Tibial nerve (tissue), 4 donors: ENCODE results near the gene TOR1AIP1. TPM values are rescaled to one million over a fixed set of nuclear protein-coding genes. Genes with fewer than 3 reads are reported as not detected.

ENCODE experiments used
- DNase-seq, 2 donors: peaks; one replicate each; pipeline ENCODE4 v3.0.0-alpha.2; 2019; ENCODE audit warnings: low spot score in 2 of 2
- H3K27ac ChIP-seq, 4 donors: fragments of 200-600 bp; sonication (generic) in 3 of 4; one replicate each; pipeline ENCODE4 v1.5.1; 2017 to 2019; ENCODE audit warnings: mild to moderate bottlenecking in 1 of 4
- H3K27me3 ChIP-seq, 2 donors: fragments of 200-600 bp; sonication (generic) in 1 of 2; one replicate each; pipeline versions ENCODE4 v1.5.1 to v1.6.0; 2017 to 2019
- H3K36me3 ChIP-seq, 3 donors: fragments of 200-600 bp; sonication (generic); one replicate each; pipeline ENCODE4 v1.5.1; 2018 to 2019
- H3K4me1 ChIP-seq, 4 donors: fragments of 200-600 bp; sonication (generic) in 3 of 4; one replicate each; pipeline ENCODE4 v1.5.1; 2017 to 2019
- H3K4me3 ChIP-seq, 4 donors: fragments of 200-600 bp; sonication (generic) in 3 of 4; one replicate each; pipeline ENCODE4 v1.5.1; 2017 to 2019; ENCODE audit warnings: mild to moderate bottlenecking in 1 of 4, moderate library complexity in 1 of 4
- H3K9me3 ChIP-seq, 4 donors: fragments of 200-600 bp; sonication (generic) in 3 of 4; one replicate each; pipeline ENCODE4 v1.5.1; 2017 to 2019
- EP300 ChIP-seq, 2 donors: sonication (generic); formaldehyde crosslinking; IDR thresholded peaks; one replicate each; pipeline ENCODE4 v1.6.1; 2017; ENCODE audit warnings: antibody characterized with exemption in 2 of 2, mild to moderate bottlenecking in 1 of 2
- POLR2A ChIP-seq, 2 donors: fragments of 450-650 bp; IDR thresholded peaks; one replicate each; pipeline ENCODE4 v1.6.1; 2017; ENCODE audit warnings: antibody characterized with exemption in 2 of 2, mild to moderate bottlenecking in 2 of 2, moderate library complexity in 2 of 2
- WGBS, 2 donors: methylation state at CpG; one replicate each; pipeline ENCODE4 v1.1.5; 2018; 5-methylcytosine and 5-hydroxymethylcytosine counted together
- total RNA-seq, 4 donors: library from RNA; depleted of rRNA; stranded (reverse); fragments of >200 nt; gene quantifications; one replicate each; pipeline ENCODE4 v1.1.0, GENCODE V29; 2016
- TF ChIP-seq, protein P1 (sequence below), 5 experiments: fragments of 200-600 bp in 3 of 5; fragments of 450-650 bp in 2 of 5; sonication (generic) in 3 of 5; IDR thresholded peaks; one replicate each; pipeline ENCODE4 v1.5.1; 2016 to 2019; ENCODE audit warnings: antibody characterized with exemption in 5 of 5, mild to moderate bottlenecking in 3 of 5, moderate library complexity in 2 of 5

TOR1AIP1 gene
- total RNA-seq, 4 donors from 2014 or later, result 43.5 to 85.9 (median 60.1) TPM

DNA sequence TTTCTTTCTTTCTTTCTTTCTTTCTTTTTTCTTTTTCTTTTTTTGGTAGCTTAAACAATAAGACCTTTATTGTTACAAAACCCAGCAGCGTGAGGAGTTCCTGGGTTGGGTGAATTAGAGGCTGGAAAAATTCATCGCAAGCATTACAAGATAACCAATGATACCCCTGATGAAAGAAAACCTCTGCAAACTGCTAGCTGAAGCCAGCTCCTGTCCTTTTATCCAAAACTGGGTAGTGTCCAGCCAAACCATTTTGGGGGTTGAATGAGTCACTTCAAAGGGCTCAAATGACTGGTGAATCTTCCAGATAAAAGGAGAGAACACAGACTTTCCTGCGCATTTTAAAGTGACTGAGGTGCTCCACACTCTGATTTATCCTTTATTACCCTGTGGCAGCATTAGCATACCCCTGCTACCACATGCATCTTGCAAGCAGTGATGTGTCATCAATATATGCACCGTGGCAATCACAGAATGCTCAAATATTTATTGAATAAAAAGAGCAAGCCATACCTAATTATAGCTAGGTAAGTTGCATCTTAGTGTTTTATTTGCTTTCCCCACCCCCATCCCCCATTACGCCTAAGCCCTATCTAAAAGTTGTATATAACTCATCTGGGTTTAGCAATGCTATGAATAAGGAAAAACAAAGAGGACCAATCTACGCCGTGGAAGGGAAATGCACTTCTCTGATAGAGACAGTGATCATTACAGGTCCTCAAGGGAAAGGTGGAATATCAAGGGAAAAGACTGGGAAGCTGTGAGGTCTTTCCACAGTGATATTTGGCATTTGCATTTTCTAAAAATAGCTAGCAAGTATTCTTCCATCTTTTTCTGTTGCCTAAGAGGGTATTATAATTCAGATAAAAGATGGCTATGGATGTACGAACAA, 40.1 kb downstream of the TOR1AIP1 start:
- Histone ChIP-seq H3K9me3 (no peaks in the 10 kb centered on the region), H3K27me3 (no peaks in the 10 kb centered on the region), H3K27ac (no peak overlapping the region), H3K36me3 (peaks cover 3 to 41% (median 4%) of the 10 kb centered on the region in 3 donors), H3K4me1 (no peaks in the 10 kb centered on the region), H3K4me3 (no peak overlapping the region)
- no peak for TF ChIP-seq EP300 (IDR thresholded peaks at IDR 0.05)
- no peak for TF ChIP-seq POLR2A (IDR thresholded peaks at IDR 0.05)
- TF ChIP-seq, protein P1, sequence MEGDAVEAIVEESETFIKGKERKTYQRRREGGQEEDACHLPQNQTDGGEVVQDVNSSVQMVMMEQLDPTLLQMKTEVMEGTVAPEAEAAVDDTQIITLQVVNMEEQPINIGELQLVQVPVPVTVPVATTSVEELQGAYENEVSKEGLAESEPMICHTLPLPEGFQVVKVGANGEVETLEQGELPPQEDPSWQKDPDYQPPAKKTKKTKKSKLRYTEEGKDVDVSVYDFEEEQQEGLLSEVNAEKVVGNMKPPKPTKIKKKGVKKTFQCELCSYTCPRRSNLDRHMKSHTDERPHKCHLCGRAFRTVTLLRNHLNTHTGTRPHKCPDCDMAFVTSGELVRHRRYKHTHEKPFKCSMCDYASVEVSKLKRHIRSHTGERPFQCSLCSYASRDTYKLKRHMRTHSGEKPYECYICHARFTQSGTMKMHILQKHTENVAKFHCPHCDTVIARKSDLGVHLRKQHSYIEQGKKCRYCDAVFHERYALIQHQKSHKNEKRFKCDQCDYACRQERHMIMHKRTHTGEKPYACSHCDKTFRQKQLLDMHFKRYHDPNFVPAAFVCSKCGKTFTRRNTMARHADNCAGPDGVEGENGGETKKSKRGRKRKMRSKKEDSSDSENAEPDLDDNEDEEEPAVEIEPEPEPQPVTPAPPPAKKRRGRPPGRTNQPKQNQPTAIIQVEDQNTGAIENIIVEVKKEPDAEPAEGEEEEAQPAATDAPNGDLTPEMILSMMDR (IDR thresholded peaks at IDR 0.05), result no peak
- no peak for DNase-seq
- 62 to 68% methylated on average over 8 of the region's 8 CpGs for WGBS, 2 donors

DNA sequence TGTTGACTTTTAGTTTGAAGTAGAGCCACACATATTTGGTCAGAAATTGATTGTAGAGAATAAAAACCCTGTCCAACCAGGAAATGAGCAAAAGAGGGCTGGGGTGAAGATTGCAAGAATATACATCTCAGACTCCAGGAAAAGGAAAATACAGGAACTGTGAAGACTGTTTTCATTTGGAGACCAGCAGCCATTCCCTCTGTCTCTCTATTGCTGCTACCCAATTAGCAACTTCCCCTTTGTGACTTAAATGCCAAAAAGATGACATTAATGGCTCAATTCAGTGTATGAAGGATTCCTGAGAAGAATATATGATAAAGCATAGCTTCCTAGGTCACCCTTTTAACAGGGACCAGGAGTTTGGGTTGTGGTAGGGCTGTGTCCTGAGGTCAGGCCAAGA, 40.9 kb downstream of the TOR1AIP1 start:
- Histone ChIP-seq H3K4me3 (no peak overlapping the region), H3K27me3 (no peaks in the 10 kb centered on the region), H3K27ac (no peak overlapping the region), H3K9me3 (no peaks in the 10 kb centered on the region), H3K4me1 (no peaks in the 10 kb centered on the region), H3K36me3 (peaks cover 0 to 33% (median 4%) of the 10 kb centered on the region in 3 donors)
- TF ChIP-seq EP300 (IDR thresholded peaks at IDR 0.05) (no peak), POLR2A (IDR thresholded peaks at IDR 0.05) (no peak)
- TF ChIP-seq, protein P1 (IDR thresholded peaks at IDR 0.05), result no peak
- no peak for DNase-seq

DNA sequence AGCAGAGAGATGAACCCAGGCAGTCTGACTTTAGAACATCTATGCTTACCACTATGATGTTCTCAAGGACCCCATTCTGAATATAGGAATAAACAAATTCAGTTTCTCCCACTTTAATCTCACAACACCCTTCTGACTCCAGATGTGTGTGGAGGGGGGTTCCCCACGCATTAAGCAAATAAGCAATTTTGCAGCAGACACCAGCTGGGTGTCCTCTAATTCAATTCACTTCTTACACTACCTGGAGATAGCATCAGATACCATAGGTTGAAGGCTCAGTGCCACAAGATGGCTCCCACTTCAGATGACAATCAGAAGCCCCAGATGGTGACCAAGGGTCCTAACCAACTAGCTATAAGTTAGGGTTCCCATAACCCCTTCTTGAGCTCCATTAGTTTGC, 42.2 kb downstream of the TOR1AIP1 start:
- TF ChIP-seq EP300 (IDR thresholded peaks at IDR 0.05), result no peak
- TF ChIP-seq POLR2A (IDR thresholded peaks at IDR 0.05), result no peak
- TF ChIP-seq, protein P1 (IDR thresholded peaks at IDR 0.05), result no peak
- Histone ChIP-seq H3K27me3 (no peaks in the 10 kb centered on the region), H3K27ac (no peak overlapping the region), H3K36me3 (peaks cover 0 to 20% (median 3%) of the 10 kb centered on the region in 3 donors), H3K4me1 (no peaks in the 10 kb centered on the region), H3K9me3 (no peaks in the 10 kb centered on the region), H3K4me3 (no peak overlapping the region)
- DNase-seq, result no peak
- WGBS, 2 donors, result 88 to 93% methylated on average over 1 of the region's 1 CpG

DNA sequence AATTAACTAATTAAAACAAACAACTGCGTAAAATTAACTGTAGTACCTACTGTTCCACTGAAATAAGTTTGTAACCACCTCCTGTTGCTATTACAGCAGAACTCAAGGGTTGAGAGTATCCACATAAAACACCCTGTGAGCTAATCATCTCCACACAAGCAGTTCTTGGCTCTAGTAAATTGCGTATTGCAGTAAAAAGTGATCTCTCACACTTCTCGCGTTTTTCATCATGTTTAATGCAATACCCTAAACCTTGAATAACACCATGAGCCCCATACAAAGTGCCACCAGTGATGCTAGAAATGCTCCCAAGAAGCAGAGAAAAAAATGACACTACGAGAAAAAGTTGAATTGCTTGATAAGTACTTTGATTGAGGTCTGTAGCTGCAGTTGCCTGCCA, 43.2 kb downstream of the TOR1AIP1 start:
- TF ChIP-seq POLR2A (IDR thresholded peaks at IDR 0.05) (no peak), EP300 (IDR thresholded peaks at IDR 0.05) (no peak)
- WGBS, 2 donors, result 88% methylated on average over 5 of the region's 5 CpGs

DNA sequence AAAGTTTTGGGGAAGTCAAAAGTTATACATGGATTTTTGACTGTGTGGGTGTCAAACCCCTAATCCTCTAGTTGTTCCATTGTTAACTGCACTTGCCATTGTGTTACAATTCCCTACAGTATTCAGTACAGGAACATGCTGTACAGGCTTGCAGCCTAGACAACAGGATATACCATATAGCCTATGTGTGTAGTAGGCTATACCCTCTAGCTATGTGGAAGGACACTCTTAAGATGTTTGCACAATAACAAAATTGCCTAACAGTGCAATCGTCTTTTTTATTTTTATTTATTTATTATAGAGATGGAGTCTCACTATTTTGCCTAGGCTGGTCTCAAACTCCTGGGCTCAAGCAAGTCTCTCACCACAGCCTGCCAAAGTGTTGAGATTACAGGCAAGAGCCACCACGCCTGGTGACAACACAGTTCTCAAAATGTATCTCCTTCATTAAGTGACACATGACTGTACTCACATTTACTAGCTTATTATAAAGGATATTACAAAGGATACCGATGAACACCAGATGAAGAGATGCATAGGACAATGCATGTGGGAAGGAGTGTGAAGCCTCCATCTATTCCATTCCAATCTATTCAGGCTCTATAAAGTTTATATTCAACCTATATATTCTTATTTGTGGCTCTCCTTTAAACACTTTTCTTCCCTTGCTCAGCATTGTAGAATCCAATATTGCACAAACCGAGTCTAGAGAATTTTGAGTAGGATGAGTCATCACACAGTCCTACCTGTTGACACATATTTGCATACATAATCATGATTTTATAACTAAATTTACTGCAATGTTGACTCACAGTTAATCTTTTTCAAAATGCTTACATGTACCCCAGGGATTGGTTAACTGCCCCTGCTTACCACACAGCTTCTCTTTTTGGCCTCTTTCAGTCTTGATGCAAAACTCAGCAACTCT, 44.1 kb downstream of the TOR1AIP1 start:
- DNase-seq, result no peak
- no peak overlapping the region for H3K27ac ChIP-seq
- H3K36me3 ChIP-seq, result peaks cover 0 to 8% (median 0%) of the 10 kb centered on the region in 3 donors
- no peaks in the 10 kb centered on the region for H3K4me1 ChIP-seq
- H3K9me3 ChIP-seq, result no peaks in the 10 kb centered on the region
- TF ChIP-seq, protein P1 (IDR thresholded peaks at IDR 0.05), result no peak
- no peak for TF ChIP-seq POLR2A (IDR thresholded peaks at IDR 0.05)
- TF ChIP-seq EP300 (IDR thresholded peaks at IDR 0.05), result no peak
- H3K4me3 ChIP-seq, result no peak overlapping the region
- WGBS, 2 donors, result 81 to 87% methylated on average over 4 of the region's 4 CpGs
- H3K27me3 ChIP-seq, result no peaks in the 10 kb centered on the region

More for the DNA sequence above, 43.2 kb downstream of the TOR1AIP1 start:
- Histone ChIP-seq H3K27ac (no peak overlapping the region), H3K4me3 (no peak overlapping the region), H3K4me1 (no peaks in the 10 kb centered on the region), H3K36me3 (peaks cover 0 to 12% (median 0%) of the 10 kb centered on the region in 3 donors), H3K27me3 (no peaks in the 10 kb centered on the region), H3K9me3 (no peaks in the 10 kb centered on the region)
- no peak for DNase-seq
